ENCODE data around the gene FAM209B. TPM values are rescaled to one million over a fixed set of nuclear protein-coding genes. Genes with fewer than 3 reads are reported as not detected.
A peak's percentile ranks its signal among the peaks of the same experiment; 100 is the strongest.

FAM209B gene
- total and polyA plus RNA-seq, 9 of the 15 experiments (the other 6 are each of a cell fraction or from before 2014, with no cell fraction given) = 0.34 to 0.40 (median 0.36) TPM; not detected in 6

DNA sequence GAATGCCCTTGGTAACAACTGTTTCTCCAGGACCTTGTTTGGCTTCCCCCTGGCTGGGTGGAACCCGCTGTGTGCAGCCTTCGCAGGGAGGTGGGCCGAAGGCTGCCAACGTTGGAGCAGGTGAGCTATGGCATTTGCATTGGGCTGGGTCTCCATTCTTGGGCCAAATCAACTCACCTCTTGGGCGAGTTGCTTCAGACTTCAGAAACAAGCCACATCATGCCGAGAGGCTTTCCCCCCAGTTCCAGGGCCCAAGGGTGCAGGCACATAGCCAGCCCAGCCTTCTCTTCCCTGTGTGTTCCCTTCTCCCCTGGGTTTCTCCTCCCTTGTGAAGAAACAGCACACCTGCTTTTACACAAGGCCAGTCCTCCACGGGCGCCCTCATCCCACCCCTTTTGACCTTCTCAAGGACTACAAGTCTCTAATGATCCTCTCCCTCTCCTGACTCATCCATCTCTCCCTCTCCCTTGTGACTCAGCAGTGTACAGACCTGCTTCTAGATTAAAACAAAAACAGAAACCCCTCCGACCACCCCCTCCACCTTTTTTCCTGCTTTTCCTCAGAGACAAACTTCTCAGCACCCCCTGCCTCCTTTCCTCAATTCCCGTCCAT lies 41.6 kb downstream of the FAM209B start:
- 4% methylated on average over 9 of the region's 10 CpGs for WGBS (ENCODE audit: insufficient coverage, low coverage, missing lambda C conversion rate)
- peak in 2 of 4 experiments; percentile 6 to 17 for DNase-seq (ENCODE audit: extremely low read depth in 1 of 4, low spot score in 3 of 4)
- no peaks in the 10 kb centered on the region for H4K20me1 ChIP-seq (replicated peaks; ENCODE audit: control insufficient read depth, insufficient read depth, low read length)
- no peaks in the 10 kb centered on the region for H3K36me3 ChIP-seq (ENCODE audit: control insufficient read depth, insufficient read depth, low read length)
- ChIA-PET CTCF (ENCODE audit: low intra/inter-chr PET ratio) (no interaction called here), POLR2A (no interaction called here)
- H3K27me3 ChIP-seq (ENCODE audit: control insufficient read depth in 2 of 2, insufficient read depth in 2 of 2, low read length in 2 of 2) = peaks cover 2 to 38% of the 10 kb centered on the region in 2 experiments; a peak in 3 of 5 replicates
- in situ Hi-C loops (cut with MboI) = loop anchor here (25.0 kb wide), 1 partner anchor 1912 kb away; no protein-coding TSS in a partner anchor
- H3K79me2 ChIP-seq (ENCODE audit: control insufficient read depth, insufficient read depth, low read length) = no peaks in the 10 kb centered on the region
- intact Hi-C loops (cut with micrococcal nuclease) = loop anchor here (5.0 kb wide), 1 partner anchor 227 kb away; no protein-coding TSS in a partner anchor
- H3K9me1 ChIP-seq (ENCODE audit: control insufficient read depth, insufficient read depth, low read length) = no peaks in the 10 kb centered on the region
- H3K4me2 ChIP-seq (ENCODE audit: insufficient read depth, low read length) = no peak overlapping the region
- H3K4me1 ChIP-seq (replicated peaks in 1 of 2; ENCODE audit: control insufficient read depth in 2 of 2, insufficient read depth in 2 of 2, low read length in 2 of 2) = no peaks in the 10 kb centered on the region; a peak in 1 of 5 replicates
- ATAC-seq = peak; percentile 44; the same call in 1 of the 3 replicates
- H3K27ac ChIP-seq (ENCODE audit: extremely low read depth, low read depth, low read length) = no peak overlapping the region
- no peaks in the 10 kb centered on the region for H3K9me3 ChIP-seq (replicated peaks; ENCODE audit: control insufficient read depth, insufficient read depth, low read depth, low read length)
- H2AFZ ChIP-seq (ENCODE audit: low read depth, low read length) = no peak overlapping the region
- no TSS peak for BruUV-seq (replicated peaks)
- no peak overlapping the region for H3K9ac ChIP-seq (ENCODE audit: insufficient read depth in 1 of 2, low read depth in 2 of 2, low read length in 2 of 2)
- TF ChIP-seq FOSL1 (tag; conservative IDR thresholded peaks at IDR 0.05) (peak; percentile 72), NFE2 (IDR thresholded peaks at IDR 0.05; ENCODE audit: low read depth) (0 out of 2 replicates have a peak, but pooled peaks have one; percentile 33), MAFG (tag; conservative IDR thresholded peaks at IDR 0.05) (peak; percentile 51; the same call in 1 of the 2 replicates), NCOR1 (IDR thresholded peaks at IDR 0.05) (no peak), ESRRA (IDR thresholded peaks at IDR 0.05; ENCODE audit: borderline replicate concordance, low read depth) (peak; percentile 43; the same call in 1 of the 2 replicates), C11orf30 (IDR thresholded peaks at IDR 0.05; ENCODE audit: low read depth) (0 out of 2 replicates have a peak, but pooled peaks have one; percentile 42), ZNF57 (CRISPR knock-in tag; IDR thresholded peaks at IDR 0.05) (no peak), JUND (IDR thresholded peaks at IDR 0.05; ENCODE audit: borderline replicate concordance, low read depth, low read length) (no peak), JUND (tag; IDR thresholded peaks at IDR 0.05; ENCODE audit: borderline replicate concordance, low read depth, low read length) (peak; percentile 12; the same call in 1 of the 3 replicates), FOXK1 (CRISPR knock-in tag; IDR thresholded peaks at IDR 0.05; ENCODE audit: borderline replicate concordance) (no peak), TARDBP (IDR thresholded peaks at IDR 0.05) (no peak)
- TF ChIP-seq, protein P1, sequence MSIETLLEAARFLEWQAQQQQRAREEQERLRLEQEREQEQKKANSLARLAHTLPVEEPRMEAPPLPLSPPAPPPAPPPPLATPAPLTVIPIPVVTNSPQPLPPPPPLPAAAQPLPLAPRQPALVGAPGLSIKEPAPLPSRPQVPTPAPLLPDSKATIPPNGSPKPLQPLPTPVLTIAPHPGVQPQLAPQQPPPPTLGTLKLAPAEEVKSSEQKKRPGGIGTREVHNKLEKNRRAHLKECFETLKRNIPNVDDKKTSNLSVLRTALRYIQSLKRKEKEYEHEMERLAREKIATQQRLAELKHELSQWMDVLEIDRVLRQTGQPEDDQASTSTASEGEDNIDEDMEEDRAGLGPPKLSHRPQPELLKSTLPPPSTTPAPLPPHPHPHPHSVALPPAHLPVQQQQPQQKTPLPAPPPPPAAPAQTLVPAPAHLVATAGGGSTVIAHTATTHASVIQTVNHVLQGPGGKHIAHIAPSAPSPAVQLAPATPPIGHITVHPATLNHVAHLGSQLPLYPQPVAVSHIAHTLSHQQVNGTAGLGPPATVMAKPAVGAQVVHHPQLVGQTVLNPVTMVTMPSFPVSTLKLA (conservative IDR thresholded peaks at IDR 0.05) = no peak
- TF ChIP-seq, protein P2, sequence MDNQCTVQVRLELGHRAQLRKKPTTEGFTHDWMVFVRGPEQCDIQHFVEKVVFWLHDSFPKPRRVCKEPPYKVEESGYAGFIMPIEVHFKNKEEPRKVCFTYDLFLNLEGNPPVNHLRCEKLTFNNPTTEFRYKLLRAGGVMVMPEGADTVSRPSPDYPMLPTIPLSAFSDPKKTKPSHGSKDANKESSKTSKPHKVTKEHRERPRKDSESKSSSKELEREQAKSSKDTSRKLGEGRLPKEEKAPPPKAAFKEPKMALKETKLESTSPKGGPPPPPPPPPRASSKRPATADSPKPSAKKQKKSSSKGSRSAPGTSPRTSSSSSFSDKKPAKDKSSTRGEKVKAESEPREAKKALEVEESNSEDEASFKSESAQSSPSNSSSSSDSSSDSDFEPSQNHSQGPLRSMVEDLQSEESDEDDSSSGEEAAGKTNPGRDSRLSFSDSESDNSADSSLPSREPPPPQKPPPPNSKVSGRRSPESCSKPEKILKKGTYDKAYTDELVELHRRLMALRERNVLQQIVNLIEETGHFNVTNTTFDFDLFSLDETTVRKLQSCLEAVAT (IDR thresholded peaks at IDR 0.05) = no peak
- no peak for FAIRE-seq
- H3K4me3 ChIP-seq = no peak overlapping the region

Data from K562 (cell line).